B cell (primary cell): ENCODE measurements around the gene CEP112.

ENCODE experiments used
- EZH2 ChIP-seq: IDR thresholded peaks from 2 replicates; pipeline ENCODE4 v1.6.1; 2012; ENCODE audit warnings: borderline replicate concordance, low read depth, mild to moderate bottlenecking, moderate library complexity, low read length; ENCODE audit not compliant: insufficient read depth, poor library complexity, severe bottlenecking
- TF ChIP-seq, protein P1 (sequence below): fragments of 200-600 bp; IDR thresholded peaks from one replicate; pipeline ENCODE4 v1.8.0; 2022; ENCODE audit warnings: antibody characterized with exemption, mild to moderate bottlenecking

- TF ChIP-seq, protein P1, sequence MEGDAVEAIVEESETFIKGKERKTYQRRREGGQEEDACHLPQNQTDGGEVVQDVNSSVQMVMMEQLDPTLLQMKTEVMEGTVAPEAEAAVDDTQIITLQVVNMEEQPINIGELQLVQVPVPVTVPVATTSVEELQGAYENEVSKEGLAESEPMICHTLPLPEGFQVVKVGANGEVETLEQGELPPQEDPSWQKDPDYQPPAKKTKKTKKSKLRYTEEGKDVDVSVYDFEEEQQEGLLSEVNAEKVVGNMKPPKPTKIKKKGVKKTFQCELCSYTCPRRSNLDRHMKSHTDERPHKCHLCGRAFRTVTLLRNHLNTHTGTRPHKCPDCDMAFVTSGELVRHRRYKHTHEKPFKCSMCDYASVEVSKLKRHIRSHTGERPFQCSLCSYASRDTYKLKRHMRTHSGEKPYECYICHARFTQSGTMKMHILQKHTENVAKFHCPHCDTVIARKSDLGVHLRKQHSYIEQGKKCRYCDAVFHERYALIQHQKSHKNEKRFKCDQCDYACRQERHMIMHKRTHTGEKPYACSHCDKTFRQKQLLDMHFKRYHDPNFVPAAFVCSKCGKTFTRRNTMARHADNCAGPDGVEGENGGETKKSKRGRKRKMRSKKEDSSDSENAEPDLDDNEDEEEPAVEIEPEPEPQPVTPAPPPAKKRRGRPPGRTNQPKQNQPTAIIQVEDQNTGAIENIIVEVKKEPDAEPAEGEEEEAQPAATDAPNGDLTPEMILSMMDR: no peak
- TF ChIP-seq EZH2: no peak
Observed at GRCh38 chr17:65743308-65743655, 448.7 kb downstream of the CEP112 start.
